ENCODE measurements around the gene KLHL22. TPM values are rescaled to one million over a fixed set of nuclear protein-coding genes. Genes with fewer than 3 reads are reported as not detected.
A peak's percentile ranks its signal among the peaks of the same experiment; 100 is the strongest.

The KLHL22 gene
- total RNA-seq, 1 experiment from 2014 or later = 14.5 TPM

- POLR2A ChIA-PET = no interaction called here
- no peaks in the 10 kb centered on the region for H3K9me3 ChIP-seq (ENCODE audit: control insufficient read depth, insufficient read depth, low read depth, low read length)
- no peaks in the 10 kb centered on the region for H3K36me3 ChIP-seq (ENCODE audit: control insufficient read depth, insufficient read depth, low read length)
- no peak within 1 kb of the TSS for H3K27ac ChIP-seq (ENCODE audit: low read length)
- ATAC-seq = peak; percentile 57
- intact Hi-C loops (cut with micrococcal nuclease; ENCODE audit: unreplicated experiment) (no loop called here), in situ Hi-C loops (cut with HindIII; ENCODE audit: low pct_unique_long_range_greater_than_20kb, low sequenced_read_pairs) (no loop called here)
- H3K27me3 ChIP-seq (ENCODE audit: control insufficient read depth, insufficient read depth, low read length) = no peaks in the 10 kb centered on the region
- no peak for TF ChIP-seq REST (IDR thresholded peaks at IDR 0.05; ENCODE audit: insufficient read depth in 1 of 2, low read depth in 2 of 2, low read length in 1 of 2)
- TF ChIP-seq TCF7L2 (IDR thresholded peaks at IDR 0.05; ENCODE audit: low read depth, low read length) = no peak
- TF ChIP-seq CTCF (IDR thresholded peaks at IDR 0.05) = no peak
- TF ChIP-seq POLR2AphosphoS5 (IDR thresholded peaks at IDR 0.05; ENCODE audit: low read depth, low read length) = no peak
- no peak for TF ChIP-seq SIN3A (IDR thresholded peaks at IDR 0.05; ENCODE audit: borderline replicate concordance, insufficient read depth, low read depth, low read length)
- DNase-seq (ENCODE audit: low read depth, low spot score) = no peak
- peak within 1 kb of the TSS; percentile 47 to 50 for H3K4me3 ChIP-seq (ENCODE audit: low read depth in 2 of 2, low read length in 2 of 2)
- BruUV-seq (replicated peaks) = no TSS peak
- CTCF ChIA-PET = no interaction called here
- H3K4me1 ChIP-seq (ENCODE audit: control insufficient read depth, insufficient read depth, low read length) = no peaks in the 10 kb centered on the region
These were observed 57.8 kb downstream of the KLHL22 start, which contains the start of gene SCARF2 for GRCh38 chr22:20437613-20438426. Gene SCARF2 (minus strand): TSS chr22:20437825. CDS start chr22:20437754, 71 bp downstream.

GRCh38 chr22:20436768-20437612 is 58.6 kb downstream of the KLHL22 start:
- no TSS peak for BruUV-seq (replicated peaks)
- no peak overlapping the region for H3K27ac ChIP-seq (ENCODE audit: low read length)
- H3K4me3 ChIP-seq (ENCODE audit: low read depth in 2 of 2, low read length in 2 of 2) = peak overlapping the region; percentile 47 to 50
- in situ Hi-C loops (cut with HindIII; ENCODE audit: low pct_unique_long_range_greater_than_20kb, low sequenced_read_pairs) = no loop called here
- ATAC-seq (peak; percentile 47), DNase-seq (ENCODE audit: low read depth, low spot score) (no peak)
- H3K27me3 ChIP-seq (ENCODE audit: control insufficient read depth, insufficient read depth, low read length) = no peaks in the 10 kb centered on the region
- intact Hi-C loops (cut with micrococcal nuclease; ENCODE audit: unreplicated experiment) = no loop called here
- CTCF ChIA-PET = no interaction called here
- POLR2A ChIA-PET = no interaction called here
- no peaks in the 10 kb centered on the region for H3K4me1 ChIP-seq (ENCODE audit: control insufficient read depth, insufficient read depth, low read length)
- H3K36me3 ChIP-seq (ENCODE audit: control insufficient read depth, insufficient read depth, low read length) = no peaks in the 10 kb centered on the region
- TF ChIP-seq POLR2AphosphoS5 (IDR thresholded peaks at IDR 0.05; ENCODE audit: low read depth, low read length) = no peak
- no peak for TF ChIP-seq REST (IDR thresholded peaks at IDR 0.05; ENCODE audit: insufficient read depth in 1 of 2, low read depth in 2 of 2, low read length in 1 of 2)
- TF ChIP-seq CTCF (IDR thresholded peaks at IDR 0.05) = no peak
- no peak for TF ChIP-seq TCF7L2 (IDR thresholded peaks at IDR 0.05; ENCODE audit: low read depth, low read length)
- no peak for TF ChIP-seq SIN3A (IDR thresholded peaks at IDR 0.05; ENCODE audit: borderline replicate concordance, insufficient read depth, low read depth, low read length)
- H3K9me3 ChIP-seq (ENCODE audit: control insufficient read depth, insufficient read depth, low read depth, low read length) = no peaks in the 10 kb centered on the region

Measured in Panc1 (cell line).